LNCAP (cell line): ENCODE measurements around the gene ITGA5.
A peak's percentile ranks its signal among the peaks of the same experiment; 100 is the strongest.

Source experiments
- CTCF ChIP-seq: fragments of 450-650 bp; IDR thresholded peaks from 2 replicates; pipeline ENCODE4 v1.5.1; 2017; ENCODE audit warnings: mild to moderate bottlenecking

Gene ITGA5

GRCh38 chr12:54375259-54375579 is 43.8 kb downstream of the ITGA5 start:
- TF ChIP-seq CTCF, result no peak

GRCh38 chr12:54374562-54375258 is 44.4 kb downstream of the ITGA5 start:
- TF ChIP-seq CTCF, result no peak

DNA sequence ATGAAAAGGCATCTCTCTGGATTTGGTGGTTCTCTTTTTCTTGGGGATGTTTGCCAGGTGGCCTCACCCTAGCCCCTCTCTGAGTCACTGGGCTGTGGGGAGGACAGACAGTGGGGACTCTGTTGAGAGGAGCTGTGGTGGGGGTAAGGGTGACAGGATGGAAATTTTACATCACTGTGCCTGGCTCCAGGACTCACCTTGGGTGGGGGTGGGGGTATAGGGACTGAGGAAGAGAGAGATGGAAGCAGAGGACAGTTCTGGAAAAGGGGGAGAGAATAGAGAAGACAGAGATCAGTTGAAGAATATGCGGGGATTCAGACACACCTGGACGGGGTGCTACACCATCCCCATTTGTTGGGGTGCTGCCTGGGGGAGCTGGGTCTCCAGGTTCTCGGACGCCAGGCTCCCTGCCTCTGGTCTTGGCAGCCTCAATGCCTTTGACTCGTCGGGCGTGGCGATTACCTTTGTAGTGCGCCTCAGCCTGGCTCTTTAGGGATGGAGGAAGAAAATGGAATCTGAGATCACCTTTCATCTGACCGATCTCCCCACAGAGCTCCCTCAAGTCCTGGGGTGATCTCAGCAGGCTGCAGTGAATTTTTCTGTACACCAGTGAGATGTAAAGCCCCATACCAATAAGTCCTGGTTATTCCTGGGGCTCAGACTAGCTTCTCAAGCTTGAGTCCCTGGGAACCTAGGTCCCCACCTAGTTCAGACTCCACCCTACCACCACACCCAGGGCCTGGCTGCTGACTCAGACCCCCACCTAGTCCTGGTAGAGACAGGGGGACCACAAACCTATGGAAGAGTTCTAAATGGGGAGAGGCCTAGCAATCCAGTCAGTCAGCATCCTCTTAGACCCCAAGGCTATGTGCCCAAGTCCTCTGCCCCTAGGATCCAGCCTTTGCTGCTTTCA is 45.2 kb downstream of the ITGA5 start:
- TF ChIP-seq CTCF, result no peak

GRCh38 chr12:54372113-54372806 is 46.8 kb downstream of the ITGA5 start:
- no peak for TF ChIP-seq CTCF

- no peak for TF ChIP-seq CTCF
These were observed 47.5 kb downstream of the ITGA5 start for GRCh38 chr12:54371328-54372112.

DNA sequence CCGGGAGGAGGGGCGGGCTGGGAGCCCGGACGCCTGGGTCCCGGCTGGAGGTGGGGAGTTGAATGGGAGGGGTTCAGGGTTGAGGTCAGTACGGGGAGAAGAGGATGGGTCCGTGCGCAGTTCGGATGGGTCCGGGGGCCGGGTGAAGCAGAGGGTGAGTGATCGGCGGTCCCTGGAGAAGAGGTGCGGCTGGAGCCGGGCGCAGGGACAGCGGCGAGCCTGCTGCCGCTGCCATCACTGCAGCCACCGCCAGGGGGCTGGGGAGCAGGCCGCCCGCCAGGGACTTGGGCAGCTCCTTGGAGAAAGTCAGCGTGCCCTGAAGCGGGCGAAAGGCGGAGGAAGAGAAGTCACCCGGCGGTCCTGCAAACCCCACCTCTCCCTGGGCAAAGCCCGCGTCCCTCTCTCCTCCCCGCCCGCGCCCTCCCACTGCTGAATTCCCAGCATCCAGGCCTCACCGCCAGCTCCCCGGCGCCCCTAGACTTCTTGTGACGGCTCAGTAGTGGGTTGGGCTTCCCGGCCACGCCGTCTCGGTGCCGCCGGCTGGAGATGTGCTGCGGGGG is 48.8 kb downstream of the ITGA5 start:
- peak; percentile 87 for TF ChIP-seq CTCF
